ENCODE measurements around the gene CDH22. TPM values are rescaled to one million over a fixed set of nuclear protein-coding genes. Genes with fewer than 3 reads are reported as not detected.

The CDH22 gene
- total and polyA plus RNA-seq, 12 donors = 0.04 to 11.0 (median 0.64) TPM

DNA sequence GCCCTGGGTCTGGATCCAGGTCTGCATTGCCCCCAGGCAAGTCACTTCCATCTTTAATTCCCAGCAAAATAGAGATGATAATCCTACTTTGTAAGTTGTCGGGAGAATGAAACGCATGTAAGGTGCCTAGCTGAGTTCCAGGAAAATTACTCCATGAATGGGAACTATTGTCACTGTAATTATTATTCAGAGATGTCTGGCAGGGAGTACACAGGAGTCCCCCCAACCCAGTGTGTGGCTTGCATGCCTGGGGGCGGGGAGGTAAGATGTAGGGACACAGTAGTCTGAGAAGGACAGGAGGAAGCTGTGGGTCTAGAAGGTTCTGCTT lies 104.8 kb downstream of the CDH22 start:
- WGBS, 2 donors = 73 to 75% methylated on average over 3 of the region's 3 CpGs
- H3K27ac ChIP-seq = no peak overlapping the region
- intact Hi-C loops (cut with DNase I) = no loop called here
- H3K9me3 ChIP-seq = no peaks in the 10 kb centered on the region
- H3K4me1 ChIP-seq = peaks cover 0 to 50% (median 14%) of the 10 kb centered on the region in 9 donors
- TF ChIP-seq CTCF (IDR thresholded peaks at IDR 0.05) = no peak
- H3K27me3 ChIP-seq = peaks cover 0 to 66% (median 56%) of the 10 kb centered on the region in 7 donors
- no peak overlapping the region for H3K4me3 ChIP-seq
- no peaks in the 10 kb centered on the region for H3K36me3 ChIP-seq
- ATAC-seq (no peak), DNase-seq (no peak)

GRCh38 chr20:46202766-46203509 lies 105.4 kb downstream of the CDH22 start:
- DNase-seq (peak in 1 of 2 donors; percentile 32), ATAC-seq (peak in 2 of 8 donors; percentile 21 to 30)
- Histone ChIP-seq H3K4me3 (no peak overlapping the region), H3K27me3 (peaks cover 0 to 65% (median 55%) of the 10 kb centered on the region in 7 donors), H3K4me1 (peaks cover 0 to 45% (median 14%) of the 10 kb centered on the region in 9 donors), H3K9me3 (no peaks in the 10 kb centered on the region), H3K27ac (no peak overlapping the region), H3K36me3 (no peaks in the 10 kb centered on the region)
- 33 to 34% methylated on average over 11 of the region's 11 CpGs for WGBS, 2 donors
- intact Hi-C loops (cut with DNase I) = no loop called here
- TF ChIP-seq CTCF (IDR thresholded peaks at IDR 0.05) = no peak

DNA sequence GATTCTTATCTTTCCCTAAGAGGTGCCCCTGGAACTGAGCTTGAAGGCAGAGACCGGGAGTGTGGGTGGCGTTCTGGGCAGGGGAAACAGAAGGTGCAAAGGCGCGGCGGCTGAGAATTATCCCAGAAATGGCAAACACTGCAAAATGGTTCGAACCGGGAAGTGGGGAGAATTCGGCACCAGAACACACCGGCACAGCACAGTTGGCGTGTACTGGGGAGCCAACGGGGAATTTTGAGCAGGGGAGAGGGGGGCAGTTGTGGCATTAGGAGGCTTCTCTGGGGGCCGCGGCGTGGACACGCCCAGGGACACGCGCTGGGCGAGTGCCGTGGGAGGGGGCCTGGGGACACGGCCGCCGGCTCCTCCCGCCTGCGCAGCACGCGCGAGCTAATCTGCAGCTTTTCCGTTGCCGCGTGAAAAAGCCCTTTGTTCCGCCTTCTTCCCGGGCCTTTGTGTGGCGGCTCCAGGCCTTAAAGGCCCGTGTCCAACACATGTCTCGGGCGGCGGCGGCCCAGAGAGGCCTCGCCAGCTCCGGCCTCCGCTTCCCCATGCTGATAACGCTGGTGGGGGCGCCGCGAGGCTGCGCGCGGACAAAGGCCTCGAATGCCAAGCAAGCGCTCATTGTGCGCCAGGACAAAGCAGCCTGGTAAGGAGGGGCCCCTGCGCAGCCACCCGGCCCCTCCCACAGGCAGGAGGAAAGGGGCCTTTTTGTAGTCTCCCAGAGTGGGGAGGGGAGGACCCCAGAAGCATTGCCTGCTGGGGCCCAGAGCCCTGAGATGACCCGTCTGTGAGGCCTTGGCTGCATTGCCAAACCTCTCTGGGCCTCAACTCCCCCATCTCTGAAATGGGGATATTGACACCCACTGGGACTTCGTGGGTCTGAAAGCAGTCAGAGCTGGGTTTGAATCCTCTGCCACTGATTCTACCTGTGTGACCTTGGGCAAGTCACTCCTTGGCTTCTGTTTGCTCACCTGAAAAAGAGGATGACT lies 107.4 kb downstream of the CDH22 start:
- intact Hi-C loops (cut with DNase I) = no loop called here
- Histone ChIP-seq H3K36me3 (no peaks in the 10 kb centered on the region), H3K9me3 (no peaks in the 10 kb centered on the region), H3K4me3 (peak overlapping the region in 1 of 10 donors; percentile 10), H3K4me1 (peaks cover 0 to 24% (median 3%) of the 10 kb centered on the region in 9 donors), H3K27me3 (peaks cover 0 to 82% (median 71%) of the 10 kb centered on the region in 7 donors), H3K27ac (no peak overlapping the region)
- 24 to 30% methylated on average over 50 to 55 of the region's 55 CpGs for WGBS, 2 donors
- no peak for DNase-seq
- peak in 2 of 8 donors; percentile 11 to 26 for ATAC-seq
- no peak for TF ChIP-seq CTCF (IDR thresholded peaks at IDR 0.05)

DNA sequence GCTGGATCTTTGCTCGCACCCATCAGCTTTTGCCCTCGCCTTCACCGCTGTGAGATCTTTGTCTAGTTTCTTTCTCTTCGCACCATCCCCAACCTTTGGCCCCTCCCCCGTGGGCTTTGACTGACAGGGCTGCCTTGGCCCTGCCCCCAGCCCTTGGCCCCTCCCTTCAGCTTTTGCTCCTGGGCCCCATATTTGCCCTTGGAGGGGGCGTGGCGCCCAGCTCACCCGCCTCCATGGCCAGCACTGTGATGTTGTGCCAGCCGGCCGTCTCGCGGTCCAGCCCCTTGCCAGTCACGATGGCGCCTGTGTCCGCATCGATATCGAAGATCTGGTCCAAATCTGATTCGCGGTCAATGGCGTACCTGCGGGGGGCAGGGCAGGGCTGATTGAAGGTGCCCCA lies 109.1 kb downstream of the CDH22 start:
- Histone ChIP-seq H3K4me1 (peaks cover 0 to 8% (median 0%) of the 10 kb centered on the region in 9 donors), H3K27me3 (peaks cover 0 to 96% (median 78%) of the 10 kb centered on the region in 7 donors), H3K4me3 (no peak overlapping the region), H3K27ac (no peak overlapping the region), H3K36me3 (no peaks in the 10 kb centered on the region), H3K9me3 (no peaks in the 10 kb centered on the region)
- TF ChIP-seq CTCF (IDR thresholded peaks at IDR 0.05) = no peak
- no peak for DNase-seq
- 10 to 14% methylated on average over 21 of the region's 21 CpGs for WGBS, 2 donors
- ATAC-seq = peak in 3 of 8 donors; percentile 36 to 69 (median 45)
- intact Hi-C loops (cut with DNase I) = no loop called here

All from heart right ventricle (tissue), 16 donors.